NCI-H2171 (cell line): Measurements from ENCODE around the gene TIAM1.
A peak's percentile ranks its signal among the peaks of the same experiment; 100 is the strongest.

Experiments used
- DNase-seq: peaks from one replicate; lab custom pipeline; 2025; lab: John Stamatoyannopoulos, UW

The TIAM1 gene, protein sequence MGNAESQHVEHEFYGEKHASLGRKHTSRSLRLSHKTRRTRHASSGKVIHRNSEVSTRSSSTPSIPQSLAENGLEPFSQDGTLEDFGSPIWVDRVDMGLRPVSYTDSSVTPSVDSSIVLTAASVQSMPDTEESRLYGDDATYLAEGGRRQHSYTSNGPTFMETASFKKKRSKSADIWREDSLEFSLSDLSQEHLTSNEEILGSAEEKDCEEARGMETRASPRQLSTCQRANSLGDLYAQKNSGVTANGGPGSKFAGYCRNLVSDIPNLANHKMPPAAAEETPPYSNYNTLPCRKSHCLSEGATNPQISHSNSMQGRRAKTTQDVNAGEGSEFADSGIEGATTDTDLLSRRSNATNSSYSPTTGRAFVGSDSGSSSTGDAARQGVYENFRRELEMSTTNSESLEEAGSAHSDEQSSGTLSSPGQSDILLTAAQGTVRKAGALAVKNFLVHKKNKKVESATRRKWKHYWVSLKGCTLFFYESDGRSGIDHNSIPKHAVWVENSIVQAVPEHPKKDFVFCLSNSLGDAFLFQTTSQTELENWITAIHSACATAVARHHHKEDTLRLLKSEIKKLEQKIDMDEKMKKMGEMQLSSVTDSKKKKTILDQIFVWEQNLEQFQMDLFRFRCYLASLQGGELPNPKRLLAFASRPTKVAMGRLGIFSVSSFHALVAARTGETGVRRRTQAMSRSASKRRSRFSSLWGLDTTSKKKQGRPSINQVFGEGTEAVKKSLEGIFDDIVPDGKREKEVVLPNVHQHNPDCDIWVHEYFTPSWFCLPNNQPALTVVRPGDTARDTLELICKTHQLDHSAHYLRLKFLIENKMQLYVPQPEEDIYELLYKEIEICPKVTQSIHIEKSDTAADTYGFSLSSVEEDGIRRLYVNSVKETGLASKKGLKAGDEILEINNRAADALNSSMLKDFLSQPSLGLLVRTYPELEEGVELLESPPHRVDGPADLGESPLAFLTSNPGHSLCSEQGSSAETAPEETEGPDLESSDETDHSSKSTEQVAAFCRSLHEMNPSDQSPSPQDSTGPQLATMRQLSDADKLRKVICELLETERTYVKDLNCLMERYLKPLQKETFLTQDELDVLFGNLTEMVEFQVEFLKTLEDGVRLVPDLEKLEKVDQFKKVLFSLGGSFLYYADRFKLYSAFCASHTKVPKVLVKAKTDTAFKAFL (N-terminal part only)

DNA sequence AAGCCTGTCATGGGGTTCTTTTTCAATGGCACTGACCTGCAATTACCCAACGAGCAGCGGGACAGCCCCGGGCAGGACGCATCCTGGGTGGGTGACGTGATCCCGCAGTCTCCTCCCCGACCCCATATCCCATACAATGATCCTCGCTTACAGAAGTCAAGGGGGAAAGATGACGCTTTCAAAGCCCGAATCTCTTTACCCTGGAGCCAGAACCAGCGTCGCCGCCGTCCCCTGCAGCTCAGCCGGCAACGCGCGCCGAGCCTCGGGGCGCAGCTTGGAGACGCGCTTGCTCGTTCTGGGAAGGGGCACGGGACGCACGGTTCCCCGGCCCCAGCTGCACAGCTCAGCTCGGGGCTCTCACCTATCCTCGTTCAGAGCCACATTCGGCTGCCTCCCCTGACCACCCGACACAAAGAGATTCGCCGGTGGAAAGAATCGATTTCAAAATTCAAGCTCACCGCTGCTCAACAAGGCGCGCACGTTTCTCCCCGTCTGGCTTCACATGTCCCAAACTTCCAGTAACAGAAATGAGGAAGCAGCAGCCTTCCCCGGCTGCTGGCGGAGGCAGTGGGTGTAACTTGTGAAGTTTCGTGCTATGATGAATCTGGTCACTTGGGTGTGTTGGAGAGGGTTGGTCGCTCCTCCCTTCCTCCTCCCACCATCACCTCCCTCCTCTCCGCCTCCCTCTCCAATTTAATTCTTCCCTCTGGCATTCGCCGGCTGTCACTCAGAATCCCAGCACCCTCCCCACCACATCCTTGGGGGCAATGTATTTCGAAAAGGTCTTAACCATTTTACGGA, at the start of gene TIAM1:
TSS of gene TIAM1 (minus strand) at position 582 of the 801 bp plus-strand sequence. CDS start 77,289 bp downstream, outside the sequence.
- DNase-seq: peak; percentile 7

DNA sequence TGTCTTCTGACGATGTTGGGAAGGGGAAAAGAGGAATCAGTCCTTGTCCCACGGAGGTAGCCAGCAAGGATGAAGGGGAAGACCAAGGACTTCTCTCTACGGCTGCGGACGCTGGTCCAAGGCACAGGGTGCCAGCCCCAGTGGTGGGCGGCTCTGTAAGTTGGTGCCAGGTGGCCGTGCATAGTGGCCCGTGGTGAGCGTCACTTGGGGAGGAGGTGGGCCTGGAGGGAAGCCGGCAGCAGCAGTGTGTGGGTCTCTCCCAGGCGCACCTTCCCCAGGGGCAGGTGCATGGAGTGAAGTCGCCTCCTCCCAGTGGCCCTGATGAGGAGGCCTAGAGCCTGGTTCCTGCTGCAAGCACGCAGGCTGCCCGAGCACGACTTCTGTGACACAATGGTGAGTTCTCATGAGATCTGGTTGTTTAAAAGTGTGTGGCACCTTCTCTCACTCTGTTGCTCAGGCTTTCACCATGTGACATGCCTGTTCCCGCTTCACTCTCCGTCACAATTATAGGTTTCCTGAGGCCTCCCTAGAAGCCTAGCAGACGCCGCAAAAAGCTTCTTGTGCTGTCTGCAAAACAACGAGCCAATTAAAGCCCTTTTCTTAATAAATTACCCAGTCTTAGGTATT, 43.6 kb upstream of the TIAM1 start:
- no peak for DNase-seq

DNA sequence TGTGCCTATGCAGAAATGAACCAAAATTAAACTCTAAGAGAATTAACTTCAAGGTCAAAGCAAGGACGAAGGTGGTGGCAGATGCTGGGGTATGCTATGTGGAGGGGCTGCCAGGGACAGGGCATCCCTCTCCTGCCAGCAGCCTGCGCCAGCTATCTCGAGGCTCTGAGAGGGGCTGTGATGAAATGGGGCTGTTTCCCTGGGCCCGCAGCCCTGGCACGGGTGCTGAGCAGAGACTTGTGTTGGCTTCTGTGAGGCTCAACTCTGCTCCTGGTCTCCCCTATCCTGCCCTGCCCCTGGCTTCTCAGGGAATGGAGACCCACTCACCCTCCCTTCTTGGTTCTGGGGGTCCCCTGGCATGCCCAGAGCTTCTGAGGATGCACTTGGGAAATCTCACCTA, 41.9 kb upstream of the TIAM1 start:
- DNase-seq: no peak

DNA sequence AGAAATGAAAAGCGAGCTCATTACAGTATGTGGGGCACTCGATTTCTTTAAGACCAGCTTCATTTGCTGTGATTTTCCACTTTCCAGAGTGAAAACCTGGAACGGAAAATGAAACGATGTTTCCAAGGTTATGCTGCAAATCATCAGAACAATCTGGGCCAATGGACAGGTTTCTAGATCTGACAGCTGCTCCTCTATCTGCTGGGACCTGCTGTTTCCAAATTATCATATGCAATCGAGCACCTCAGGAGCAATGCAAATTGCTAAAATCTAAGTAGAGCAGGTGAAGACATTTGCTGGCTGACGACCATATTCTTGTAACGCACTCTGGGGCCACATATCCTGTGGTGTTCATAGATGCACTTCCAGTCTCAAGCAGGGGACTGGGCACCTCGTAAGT, 39.7 kb upstream of the TIAM1 start:
- DNase-seq: no peak

DNA sequence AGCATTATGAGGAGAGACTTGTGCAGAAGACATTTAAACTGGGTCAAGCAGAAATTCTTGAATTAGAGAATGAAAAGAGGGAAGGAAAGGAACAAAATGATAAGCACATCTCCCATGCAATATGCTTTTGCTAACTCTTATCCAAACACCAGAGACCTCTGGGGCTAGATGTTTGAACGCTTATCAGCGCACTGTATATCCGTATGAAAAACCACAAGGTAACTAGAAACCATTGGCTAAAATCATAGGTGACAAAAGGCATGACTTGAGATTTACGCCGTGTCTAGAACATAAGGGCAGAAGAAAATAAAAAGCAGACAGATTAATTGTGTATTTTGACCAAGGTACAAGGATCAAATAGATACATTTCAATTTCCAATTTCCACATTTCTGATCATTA, 38.0 kb upstream of the TIAM1 start:
- no peak for DNase-seq

DNA sequence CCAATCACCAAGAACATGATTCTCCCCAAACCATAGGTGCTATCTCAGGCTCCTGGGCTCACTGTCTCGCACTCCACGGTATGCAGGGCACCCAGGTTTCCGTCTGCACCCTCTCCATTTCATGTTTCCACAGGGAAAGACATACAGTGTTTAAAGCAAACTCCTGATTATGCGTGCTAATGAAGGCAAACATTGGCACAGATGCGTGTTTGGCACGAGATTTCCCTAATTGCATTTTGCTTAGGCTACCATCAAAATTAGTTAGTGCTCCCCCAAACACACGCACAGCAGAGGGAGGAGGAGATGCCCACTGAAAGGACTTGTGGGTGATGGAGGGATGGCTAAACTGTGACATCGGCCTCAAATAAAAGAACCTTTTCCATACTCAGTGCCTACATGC, 32.2 kb upstream of the TIAM1 start:
- no peak for DNase-seq

DNA sequence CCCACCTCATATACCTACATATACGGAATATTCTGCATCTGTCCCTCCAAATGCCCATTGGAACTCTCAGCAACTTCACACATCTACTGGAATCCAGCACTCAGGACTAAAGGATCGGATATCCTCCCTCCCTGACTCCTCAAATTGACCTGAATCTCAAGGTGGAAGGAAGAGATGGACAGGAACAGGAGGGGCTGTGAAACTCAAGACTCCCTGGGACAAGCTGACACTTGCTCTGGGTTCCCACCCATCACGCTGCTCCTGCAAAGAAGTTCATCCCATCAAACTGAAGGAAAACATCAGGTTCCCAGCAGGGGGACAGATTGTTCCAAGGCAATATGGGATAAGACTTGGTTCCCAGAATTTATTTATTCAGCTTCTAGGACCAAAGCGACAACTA, 30.3 kb upstream of the TIAM1 start:
- DNase-seq: peak; percentile 48

DNA sequence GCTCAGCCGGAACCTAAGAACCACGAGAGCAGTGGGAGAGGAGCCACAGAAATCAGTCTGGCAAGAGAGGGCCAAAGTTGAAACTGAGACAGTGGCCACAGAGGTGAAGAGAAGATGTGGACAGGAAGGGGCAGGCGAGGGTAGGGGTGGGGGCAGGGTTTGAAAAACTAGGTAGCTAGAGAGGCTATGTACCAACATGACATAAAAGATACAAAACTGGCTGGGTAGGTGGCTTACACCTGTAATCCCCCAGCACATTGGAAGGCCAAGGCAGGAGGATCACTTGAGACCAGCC, 28.4 kb upstream of the TIAM1 start:
- no peak for DNase-seq

DNA sequence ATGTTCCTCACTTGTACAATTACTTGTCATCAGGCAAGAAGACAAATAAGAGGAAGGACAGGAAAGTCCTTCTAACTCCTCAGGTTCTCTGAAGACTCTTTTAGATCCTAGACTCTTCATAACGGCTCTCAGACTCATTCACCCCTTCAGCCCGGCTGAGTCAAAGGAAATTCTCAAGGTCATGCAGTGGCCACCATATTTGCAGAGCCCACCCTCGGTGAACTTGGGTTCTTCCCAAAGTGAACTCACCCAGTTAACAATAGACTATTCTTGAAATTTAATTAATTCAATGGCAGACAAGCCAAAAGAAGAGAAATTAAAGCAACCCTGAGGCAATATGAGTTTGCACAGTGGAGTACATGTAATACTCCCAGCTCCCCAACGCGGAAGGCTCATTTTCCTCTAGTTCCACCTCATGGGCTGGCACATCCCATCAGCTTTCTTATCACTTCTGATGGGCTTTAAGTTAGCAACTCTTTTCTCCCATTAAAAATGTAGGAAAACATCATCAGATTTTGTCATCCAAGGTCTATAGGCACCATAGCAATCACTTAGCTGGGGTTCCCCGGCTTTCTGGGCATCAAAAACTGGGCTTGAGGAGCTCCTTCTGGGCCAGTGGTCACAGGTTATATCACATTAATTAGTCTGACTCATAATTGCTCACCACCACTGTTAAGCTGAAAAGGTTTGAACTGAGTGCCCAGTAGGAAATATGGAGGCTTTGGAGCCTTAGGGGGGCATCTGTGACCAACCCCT, 27.8 kb upstream of the TIAM1 start:
- no peak for DNase-seq

DNA sequence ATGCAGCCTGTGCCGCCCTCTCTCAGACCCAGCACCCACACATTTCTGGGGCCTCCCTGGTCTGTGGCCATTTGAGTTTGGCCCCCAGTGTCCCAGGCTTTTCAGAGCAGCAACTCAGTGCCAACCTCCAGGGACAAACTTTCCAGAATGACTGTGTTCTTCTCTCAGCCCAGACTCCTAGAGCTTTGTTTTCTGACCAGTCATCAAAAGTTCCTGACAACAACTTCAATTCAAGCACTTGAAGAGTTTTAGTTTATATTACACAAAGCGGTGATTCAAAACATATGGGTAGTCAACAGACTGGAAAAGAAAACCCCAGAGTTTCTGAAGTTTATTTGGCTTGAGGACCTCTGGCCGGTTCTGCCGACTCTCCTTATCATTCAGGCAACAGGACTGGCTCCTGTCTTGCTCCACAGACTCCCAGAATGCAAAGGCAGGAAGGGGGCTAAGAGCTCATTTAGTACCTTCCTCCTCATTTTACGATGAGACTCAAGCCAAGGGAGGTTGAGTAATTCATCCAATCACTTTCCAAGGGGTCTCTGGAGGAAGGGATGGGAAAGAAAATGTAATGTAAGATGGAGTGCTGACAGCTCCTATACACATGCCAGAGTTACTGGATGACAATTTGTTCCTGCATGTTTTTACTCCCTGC, 27.0 kb upstream of the TIAM1 start:
- no peak for DNase-seq

DNA sequence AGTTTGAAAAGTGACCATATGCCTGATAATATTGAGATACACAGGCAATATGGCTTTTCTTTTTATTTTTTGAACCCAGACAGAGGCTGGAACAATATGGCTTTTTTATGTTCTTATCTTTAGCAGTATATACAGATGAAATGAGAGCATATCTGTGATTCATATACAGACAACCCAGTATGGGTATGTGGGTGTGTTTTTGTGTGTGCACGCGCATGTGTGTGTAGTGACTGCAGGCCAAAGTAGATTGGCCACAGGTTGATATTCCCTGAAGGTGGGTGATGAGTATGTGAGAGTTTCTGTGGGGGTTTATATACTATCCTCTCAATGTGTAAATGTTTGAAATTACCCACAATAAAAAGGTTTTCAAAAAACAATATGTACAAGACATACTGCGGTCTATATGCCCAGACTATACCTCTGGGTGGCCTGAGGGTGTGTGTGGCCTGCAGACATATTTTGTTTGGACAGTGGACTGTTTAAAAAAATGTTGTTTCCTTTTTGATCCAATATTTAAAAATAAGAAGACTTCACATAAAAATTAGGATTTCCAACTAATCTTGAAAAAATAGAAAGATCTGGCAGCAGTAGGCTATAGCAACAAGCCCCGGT, 26.3 kb upstream of the TIAM1 start:
- DNase-seq: no peak

DNA sequence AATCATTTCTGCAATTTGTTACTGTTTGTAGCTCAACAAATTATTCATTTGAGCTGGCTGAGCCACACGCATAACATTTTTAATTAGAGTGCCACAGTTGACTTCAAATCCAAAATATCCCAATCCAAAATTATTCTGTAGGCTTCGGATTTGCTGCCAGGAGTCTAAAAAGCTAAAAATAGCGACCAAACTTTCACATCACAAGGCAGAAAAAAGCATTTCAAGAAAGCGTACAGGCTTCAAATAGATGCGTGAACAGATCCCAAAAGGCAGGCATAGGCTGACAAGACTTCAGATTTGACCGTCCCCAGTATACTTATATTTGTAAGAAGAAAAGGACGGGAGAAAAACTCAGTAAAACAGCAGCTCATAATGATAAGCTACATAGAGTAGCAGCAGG, 24.3 kb upstream of the TIAM1 start:
- no peak for DNase-seq

DNA sequence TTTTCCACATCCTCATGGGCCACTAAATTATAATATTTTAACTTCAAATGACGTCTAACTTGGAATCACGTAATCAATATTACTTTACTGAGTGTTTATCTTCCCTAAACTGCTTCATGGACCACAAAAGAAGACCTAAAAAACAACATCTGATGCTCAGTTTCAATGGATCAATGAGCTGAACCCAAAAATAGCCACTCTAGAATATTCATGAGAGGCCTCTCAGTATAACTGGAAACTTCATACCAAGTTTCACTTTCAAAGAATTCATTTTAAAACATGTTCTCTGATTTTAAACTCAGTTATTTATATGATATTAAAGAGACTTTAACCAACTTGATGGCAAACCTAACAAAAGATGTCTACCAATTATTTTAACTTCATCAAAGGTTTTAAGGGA, 23.7 kb upstream of the TIAM1 start:
- no peak for DNase-seq

DNA sequence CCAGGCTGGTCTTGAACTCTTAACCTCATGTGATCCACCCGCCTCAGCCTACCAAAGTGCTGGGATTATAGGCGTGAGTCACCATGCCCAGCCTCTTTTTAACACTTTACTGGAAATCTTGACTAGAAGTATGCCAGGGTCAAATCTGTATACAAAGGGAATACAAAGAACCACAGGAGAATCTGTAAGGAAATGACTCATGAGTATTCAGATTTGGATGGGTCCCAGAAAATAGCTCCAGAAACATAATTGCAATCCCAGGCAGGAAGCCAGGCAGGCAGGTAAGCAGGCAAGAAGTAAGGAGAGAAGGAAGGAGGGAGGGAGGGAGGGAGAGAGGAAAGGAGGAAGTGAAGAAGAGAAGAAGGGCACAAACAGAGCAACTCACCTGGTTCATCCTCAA, 22.8 kb upstream of the TIAM1 start:
- DNase-seq: no peak

DNA sequence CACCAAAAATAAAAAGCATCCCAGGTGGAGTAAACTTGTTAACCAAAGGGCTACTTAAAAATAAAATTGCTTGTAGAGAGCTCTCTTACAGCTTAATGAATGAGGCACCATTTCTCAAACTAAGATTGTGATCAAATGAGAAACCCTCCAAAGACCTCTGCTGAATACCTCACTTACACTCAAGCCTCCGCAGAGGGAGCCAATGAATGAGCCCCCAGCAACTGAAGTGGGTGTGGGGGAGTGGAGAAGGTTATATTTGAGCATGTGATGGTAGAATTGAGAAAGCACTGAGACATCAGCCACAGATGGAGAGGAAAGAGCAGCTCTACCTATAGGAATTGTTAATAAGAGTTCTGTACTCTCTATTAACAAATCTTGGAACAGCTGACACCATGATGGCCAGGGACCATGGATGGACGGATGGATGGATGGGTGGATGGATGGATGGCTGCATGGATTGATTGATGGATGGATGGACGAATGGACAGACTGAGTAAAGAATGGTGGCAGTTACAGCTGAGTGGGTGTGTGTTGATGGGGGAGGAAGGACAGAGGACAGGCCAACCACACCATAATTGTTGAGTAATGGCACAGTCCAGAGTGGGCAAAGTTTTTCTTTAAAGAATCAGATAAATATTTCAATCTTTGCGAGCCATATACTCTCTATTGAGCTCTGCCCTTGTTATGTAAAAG, 20.3 kb upstream of the TIAM1 start:
- DNase-seq: no peak

DNA sequence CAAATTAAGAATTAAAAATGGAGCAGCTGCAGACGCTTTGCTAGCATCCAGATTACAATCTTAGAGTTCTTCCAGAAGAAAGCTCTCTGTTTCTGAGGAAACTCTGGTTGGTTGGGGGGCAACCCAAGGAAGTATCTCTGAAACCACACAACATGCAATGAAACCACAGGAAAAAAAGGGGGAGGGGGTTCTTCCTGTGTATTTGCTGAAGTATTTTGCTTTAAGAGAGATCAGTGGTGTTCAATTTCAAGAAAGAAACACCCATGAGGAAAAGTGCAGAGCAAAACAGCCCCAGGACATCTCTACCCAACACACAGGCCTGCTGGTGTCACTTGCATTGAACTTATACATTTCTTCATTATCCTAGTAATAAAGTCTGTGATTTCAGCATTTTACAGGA, 19.7 kb upstream of the TIAM1 start:
- no peak for DNase-seq

DNA sequence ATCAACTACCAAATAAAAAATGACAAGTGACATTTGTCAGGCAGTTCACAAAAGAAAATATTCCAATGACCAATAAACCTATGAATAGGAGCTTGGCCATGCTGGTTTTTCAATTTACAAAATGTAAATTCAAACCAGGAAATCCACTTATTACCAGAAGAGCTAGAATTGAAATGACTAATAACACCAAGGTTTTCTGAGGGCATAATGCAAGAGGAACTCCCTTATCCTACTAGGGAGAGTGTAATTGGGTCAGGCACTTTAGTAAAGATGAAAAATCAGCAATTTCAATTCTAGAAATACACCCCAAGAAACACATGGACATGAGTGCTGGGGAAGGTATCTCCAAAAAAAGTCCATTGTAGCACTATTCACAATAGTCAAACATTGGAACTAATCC, 16.7 kb upstream of the TIAM1 start:
- DNase-seq: no peak

DNA sequence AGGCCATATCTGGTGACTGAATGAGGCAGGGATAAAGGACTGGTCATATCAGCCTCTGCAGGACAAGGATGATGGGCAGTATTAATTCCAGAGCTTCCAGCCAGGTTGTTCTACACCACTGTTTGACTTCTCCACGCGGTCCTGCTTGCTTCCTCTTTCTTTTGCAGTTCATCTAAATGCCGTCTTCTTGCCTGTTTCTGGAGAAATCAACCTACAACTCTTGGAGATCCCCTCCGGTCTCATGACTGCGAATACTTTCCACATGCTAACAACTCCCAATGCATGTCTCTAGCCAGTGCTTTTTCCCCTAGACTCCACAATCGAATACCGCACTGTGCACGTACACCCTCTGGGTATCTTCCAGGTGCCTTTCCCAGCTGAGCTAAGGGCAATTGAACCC, 14.1 kb upstream of the TIAM1 start:
- DNase-seq: no peak

DNA sequence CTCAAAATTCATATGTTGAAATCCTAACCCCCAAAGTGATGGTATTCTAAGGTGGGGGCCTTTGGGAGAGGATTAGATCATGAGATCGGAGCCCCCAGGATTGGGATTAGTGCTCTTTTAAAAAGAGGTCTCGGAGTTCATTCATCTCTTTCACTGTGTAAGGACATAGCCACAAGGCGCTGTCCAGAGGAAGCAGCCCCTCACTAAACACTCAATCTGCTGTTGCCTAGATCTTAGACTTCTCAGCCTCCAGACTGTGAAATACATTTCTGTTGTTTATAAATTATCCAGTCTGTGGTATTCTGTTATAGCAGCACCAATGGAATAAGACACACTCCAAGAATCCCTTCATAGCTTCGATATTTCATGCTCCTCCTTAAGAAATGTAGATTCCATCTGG, 12.4 kb upstream of the TIAM1 start:
- DNase-seq: no peak
